H9 (cell line): ENCODE results near the gene ASB5. TPM values are rescaled to one million over a fixed set of nuclear protein-coding genes. Genes with fewer than 3 reads are reported as not detected.

Source experiments
- DNase-seq: peaks from one replicate; pipeline ENCODE4 v3.0.0-alpha.2; 2017
- H2AFZ ChIP-seq: one replicate; pipeline ENCODE4 v1.6.1; 2013; ENCODE audit warnings: mild to moderate bottlenecking, low read length, control low read depth, moderate library complexity
- H2AK5ac ChIP-seq: 2 replicates; pipeline ENCODE4 v1.6.1; 2013; ENCODE audit warnings: low read length, control low read depth, mixed read lengths; ENCODE audit not compliant: insufficient read length
- H2BK120ac ChIP-seq: one replicate; pipeline ENCODE4 v1.6.1; 2013; ENCODE audit warnings: low read depth, mild to moderate bottlenecking, low read length, control low read depth, inconsistent platforms; ENCODE audit not compliant: poor library complexity, severe bottlenecking
- H2BK12ac ChIP-seq: 2 replicates; pipeline ENCODE4 v1.6.1; 2013; ENCODE audit warnings: low read length, control low read depth, mixed read lengths, low read depth; ENCODE audit not compliant: insufficient read length
- H2BK15ac ChIP-seq: 2 replicates; pipeline ENCODE4 v1.6.1; 2013; ENCODE audit warnings: low read depth, low read length, control low read depth
- H2BK20ac ChIP-seq: one replicate; pipeline ENCODE4 v1.6.1; 2013; ENCODE audit warnings: low read depth, mild to moderate bottlenecking, low read length, control low read depth, inconsistent platforms; ENCODE audit not compliant: poor library complexity, severe bottlenecking
- H2BK5ac ChIP-seq: 2 replicates; pipeline ENCODE4 v1.6.1; 2013; ENCODE audit warnings: low read length, control low read depth, mixed read lengths; ENCODE audit not compliant: insufficient read length
- H3K14ac ChIP-seq: 2 replicates; pipeline ENCODE4 v1.6.1; 2013; ENCODE audit warnings: low read length, control low read depth; ENCODE audit not compliant: insufficient read depth
- H3K18ac ChIP-seq: 2 replicates; pipeline ENCODE4 v1.6.1; 2013; ENCODE audit warnings: low read depth, mild to moderate bottlenecking, mixed read lengths, low read length, control low read depth; ENCODE audit not compliant: insufficient read length
- H3K23ac ChIP-seq: 2 replicates; pipeline ENCODE4 v1.6.1; 2013; ENCODE audit warnings: low read length, control low read depth, mixed read lengths, low read depth; ENCODE audit not compliant: insufficient read length
- H3K23me2 ChIP-seq: 2 replicates; pipeline ENCODE4 v1.6.1; 2013; ENCODE audit warnings: low read depth, mild to moderate bottlenecking, mixed read lengths, low read length, control low read depth; ENCODE audit not compliant: insufficient read length, poor library complexity, severe bottlenecking
- H3K27ac ChIP-seq: 2 replicates; pipeline ENCODE4 v1.5.1; 2013; ENCODE audit warnings: low read length, control low read depth, mixed read lengths, low read depth; ENCODE audit not compliant: insufficient read length
- H3K27me3 ChIP-seq: 2 replicates; pipeline ENCODE4 v1.6.1; 2013; ENCODE audit warnings: low read length, control low read depth, inconsistent platforms; ENCODE audit not compliant: insufficient read depth
- H3K4ac ChIP-seq: 2 replicates; pipeline ENCODE4 v1.6.1; 2013; ENCODE audit warnings: low read depth, mild to moderate bottlenecking, control low read depth, inconsistent platforms, low read length, moderate library complexity
- H3K4me1 ChIP-seq: 2 replicates; pipeline ENCODE4 v1.6.1; 2013; ENCODE audit warnings: low read length, control low read depth, inconsistent platforms; ENCODE audit not compliant: insufficient read depth
- H3K4me2 ChIP-seq: 2 replicates; pipeline ENCODE4 v1.6.1; 2013; ENCODE audit warnings: low read length, control low read depth, mixed read lengths; ENCODE audit not compliant: insufficient read length, insufficient read depth
- H3K56ac ChIP-seq: 2 replicates; pipeline ENCODE4 v1.6.1; 2013; ENCODE audit warnings: low read depth, mild to moderate bottlenecking, mixed read lengths, low read length, control low read depth; ENCODE audit not compliant: insufficient read length
- H3K79me1 ChIP-seq: 2 replicates; pipeline ENCODE4 v1.6.1; 2013; ENCODE audit warnings: low read depth, mild to moderate bottlenecking, moderate library complexity, low read length, control low read depth, inconsistent platforms; ENCODE audit not compliant: insufficient read depth, poor library complexity, severe bottlenecking
- H3K79me2 ChIP-seq: 2 replicates; pipeline ENCODE4 v1.6.1; 2013; ENCODE audit warnings: low read length, control low read depth, inconsistent platforms; ENCODE audit not compliant: insufficient read depth
- H3K9ac ChIP-seq: 2 replicates; pipeline ENCODE4 v1.6.1; 2013; ENCODE audit warnings: low read length, control low read depth, mixed read lengths; ENCODE audit not compliant: insufficient read length; ENCODE audit errors: extremely low read depth
- H3K9me3 ChIP-seq: one replicate; pipeline ENCODE4 v1.6.1; 2013; ENCODE audit warnings: low read depth, low read length, inconsistent platforms; ENCODE audit not compliant: control insufficient read depth
- H3T11ph ChIP-seq: one replicate; pipeline ENCODE4 v1.6.1; 2013; ENCODE audit warnings: mild to moderate bottlenecking, low read length, control low read depth, inconsistent platforms
- H4K20me1 ChIP-seq: one replicate; pipeline ENCODE4 v1.6.1; 2013; ENCODE audit not compliant: control insufficient read depth, insufficient read length, insufficient read depth
- H4K5ac ChIP-seq: 2 replicates; pipeline ENCODE4 v1.6.1; 2013; ENCODE audit warnings: low read depth, mild to moderate bottlenecking, mixed read lengths, low read length, control low read depth; ENCODE audit not compliant: insufficient read length
- H4K8ac ChIP-seq: replicated peaks from 2 replicates; pipeline ENCODE4 v1.6.1; 2013; ENCODE audit warnings: low read length, control low read depth, mixed read lengths, low read depth; ENCODE audit not compliant: insufficient read length
- H4K91ac ChIP-seq: 2 replicates; pipeline ENCODE4 v1.6.1; 2013; ENCODE audit warnings: low read depth, mild to moderate bottlenecking, moderate library complexity, mixed read lengths, low read length, control low read depth; ENCODE audit not compliant: insufficient read length
- H3K27ac Mint-ChIP-seq, 3 experiments: 2 replicates in 2 of 3; 3 replicates in 1 of 3; pipeline ENCODE4 v1.8.0; 2020 to 2021; ENCODE audit warnings: mixed read lengths in 3 of 3, mild to moderate bottlenecking in 1 of 3, moderate library complexity in 1 of 3
- H3K27me3 Mint-ChIP-seq: 2 replicates; pipeline ENCODE4 v1.8.0; 2021; ENCODE audit warnings: low read depth, mild to moderate bottlenecking, moderate library complexity, mixed read lengths
- H3K36me3 Mint-ChIP-seq, 3 experiments: 2 replicates in 2 of 3; 3 replicates in 1 of 3; pipeline ENCODE4 v1.8.0; 2020 to 2021; ENCODE audit warnings: low read depth in 3 of 3, mixed read lengths in 3 of 3; ENCODE audit not compliant: insufficient read depth in 1 of 3
- H3K4me1 Mint-ChIP-seq, 2 experiments: 2 replicates each; pipeline ENCODE4 v1.8.0; 2020; ENCODE audit warnings: mixed read lengths in 2 of 2
- H3K4me3 Mint-ChIP-seq, 2 experiments: 2 replicates in 1 of 2; 3 replicates in 1 of 2; pipeline ENCODE4 v1.8.0; 2020 to 2021; ENCODE audit warnings: mild to moderate bottlenecking in 2 of 2, mixed read lengths in 2 of 2, moderate library complexity in 1 of 2
- H3K9me3 Mint-ChIP-seq, 2 experiments: 2 replicates in 1 of 2; 3 replicates in 1 of 2; pipeline ENCODE4 v1.8.0; 2020; ENCODE audit warnings: mild to moderate bottlenecking in 2 of 2, mixed read lengths in 2 of 2, moderate library complexity in 1 of 2
- WGBS: extraction: QIAGEN DNeasy Blood & Tissue Kit; methylation state at CpG from one replicate; pipeline ENCODE4 v1.1.7; 2013; ENCODE audit warnings: missing lambda C conversion rate, low lambda C conversion rate, mixed read lengths; ENCODE audit not compliant: insufficient read length; ENCODE audit errors: extremely low coverage; 5-methylcytosine and 5-hydroxymethylcytosine counted together
- total RNA-seq: library from RNA; stranded (reverse); gene quantifications from 2 replicates; pipeline ENCODE4 v1.2.1, GENCODE V29; 2021
- TF ChIP-seq, protein P1 (sequence below): fragments of 200-600 bp; sonication (generic); conservative IDR thresholded peaks from 3 replicates; pipeline ENCODE4 v1.8.0; 2021; ENCODE audit warnings: antibody characterized with exemption, mild to moderate bottlenecking

Gene ASB5
- total RNA-seq, 1 experiment from 2014 or later, result not detected

DNA sequence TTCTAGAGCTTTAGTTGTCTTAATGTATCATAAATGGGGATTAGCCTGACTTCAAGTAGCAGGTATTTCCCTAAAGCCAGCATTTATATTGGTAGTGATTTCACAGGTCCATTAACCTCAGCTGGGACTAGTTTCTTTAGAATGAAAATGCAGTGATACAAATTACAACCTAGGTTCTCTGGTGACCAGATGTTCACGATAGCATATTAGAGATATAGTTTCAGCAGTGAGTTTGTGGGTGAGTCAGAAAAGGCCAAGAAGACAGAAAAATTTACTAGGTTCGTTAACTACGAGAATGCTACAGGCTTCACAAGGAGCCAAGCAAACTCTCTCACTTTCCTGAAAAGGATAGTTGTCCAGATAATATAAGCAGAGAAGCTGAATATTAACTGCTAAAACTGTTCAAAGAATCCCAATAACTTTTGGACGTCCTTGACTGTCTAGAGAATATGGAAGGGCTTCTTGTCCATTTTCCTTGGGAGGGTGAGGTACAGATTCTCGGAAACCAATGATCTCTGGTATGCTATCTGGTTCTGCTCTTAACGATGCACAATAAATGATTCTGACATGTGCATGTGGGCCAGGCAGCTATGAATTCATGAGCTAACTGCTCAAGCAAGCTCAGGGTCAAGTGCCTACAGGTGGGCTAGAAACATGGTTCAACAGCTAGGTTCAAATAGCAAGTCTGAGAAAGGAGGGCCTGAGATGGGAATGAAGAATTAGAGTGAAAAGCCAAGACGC lies 44.7 kb upstream of the ASB5 start:
- Histone ChIP-seq H2BK5ac (no peak overlapping the region), H3K14ac (no peak overlapping the region), H3K27me3 (no peaks in the 10 kb centered on the region), H3K56ac (no peak overlapping the region), H2AFZ (no peak overlapping the region), H4K91ac (no peak overlapping the region), H3K79me2 (no peaks in the 10 kb centered on the region), H3K4ac (no peak overlapping the region), H3K79me1 (no peaks in the 10 kb centered on the region), H3K4me2 (no peak overlapping the region), H3K18ac (no peak overlapping the region), H2BK15ac (no peak overlapping the region), H3T11ph (no peak overlapping the region), H3K27ac (no peak overlapping the region), H3K23me2 (no peaks in the 10 kb centered on the region), H3K23ac (no peak overlapping the region), H2BK12ac (no peak overlapping the region), H2BK20ac (no peak overlapping the region), H2AK5ac (no peak overlapping the region), H2BK120ac (no peak overlapping the region), H3K4me1 (no peaks in the 10 kb centered on the region), H3K9me3 (no peaks in the 10 kb centered on the region), H4K5ac (no peak overlapping the region), H4K8ac (no peak overlapping the region), H3K9ac (no peak overlapping the region), H4K20me1 (no peaks in the 10 kb centered on the region)
- WGBS, result no CpG with 5 or more reads among the region's 7 CpGs
- no peak for DNase-seq
- H3K27ac Mint-ChIP-seq, result no peak overlapping the region; a peak in 1 of 7 replicates
- TF ChIP-seq, protein P1, sequence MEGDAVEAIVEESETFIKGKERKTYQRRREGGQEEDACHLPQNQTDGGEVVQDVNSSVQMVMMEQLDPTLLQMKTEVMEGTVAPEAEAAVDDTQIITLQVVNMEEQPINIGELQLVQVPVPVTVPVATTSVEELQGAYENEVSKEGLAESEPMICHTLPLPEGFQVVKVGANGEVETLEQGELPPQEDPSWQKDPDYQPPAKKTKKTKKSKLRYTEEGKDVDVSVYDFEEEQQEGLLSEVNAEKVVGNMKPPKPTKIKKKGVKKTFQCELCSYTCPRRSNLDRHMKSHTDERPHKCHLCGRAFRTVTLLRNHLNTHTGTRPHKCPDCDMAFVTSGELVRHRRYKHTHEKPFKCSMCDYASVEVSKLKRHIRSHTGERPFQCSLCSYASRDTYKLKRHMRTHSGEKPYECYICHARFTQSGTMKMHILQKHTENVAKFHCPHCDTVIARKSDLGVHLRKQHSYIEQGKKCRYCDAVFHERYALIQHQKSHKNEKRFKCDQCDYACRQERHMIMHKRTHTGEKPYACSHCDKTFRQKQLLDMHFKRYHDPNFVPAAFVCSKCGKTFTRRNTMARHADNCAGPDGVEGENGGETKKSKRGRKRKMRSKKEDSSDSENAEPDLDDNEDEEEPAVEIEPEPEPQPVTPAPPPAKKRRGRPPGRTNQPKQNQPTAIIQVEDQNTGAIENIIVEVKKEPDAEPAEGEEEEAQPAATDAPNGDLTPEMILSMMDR, result no peak
- H3K4me3 Mint-ChIP-seq, result no peak overlapping the region
- no peaks in the 10 kb centered on the region for H3K9me3 Mint-ChIP-seq
- H3K36me3 Mint-ChIP-seq, result no peaks in the 10 kb centered on the region
- H3K4me1 Mint-ChIP-seq, result peaks cover 8 to 10% of the 10 kb centered on the region in 2 experiments
- no peaks in the 10 kb centered on the region; the same call in 1 of the 2 replicates for H3K27me3 Mint-ChIP-seq
